CD4-positive, alpha-beta T cell treated with Interleukin-4 for 4 hours (primary cell): ENCODE measurements around the gene PTPRN2.
"Not testable (repeated sequence)": the region's sequence is repeated elsewhere in the genome, so short reads cannot be mapped to it uniquely, and the experiment has no call there.

ENCODE experiments used
- DNase-seq: peaks from one replicate; pipeline ENCODE4 v3.0.0-alpha.2; 2020

Gene PTPRN2

GRCh38 chr7:157789942-157790341 lies 797.7 kb downstream of the PTPRN2 start:
- no peak for DNase-seq

GRCh38 chr7:157789094-157789493 lies 798.5 kb downstream of the PTPRN2 start:
- no peak for DNase-seq

- DNase-seq = no peak
Observed at GRCh38 chr7:157788573-157788972, 799.0 kb downstream of the PTPRN2 start.

GRCh38 chr7:157787275-157787701 lies 800.3 kb downstream of the PTPRN2 start:
- no peak for DNase-seq

- no peak for DNase-seq
Observed at GRCh38 chr7:157786375-157787274, 801.0 kb downstream of the PTPRN2 start.

GRCh38 chr7:157785486-157786186 lies 802.0 kb downstream of the PTPRN2 start:
- no peak for DNase-seq

- DNase-seq = no peak
Observed at GRCh38 chr7:157784979-157785441, 802.6 kb downstream of the PTPRN2 start.

- no peak for DNase-seq
Observed at GRCh38 chr7:157784041-157784835, 803.4 kb downstream of the PTPRN2 start.

- DNase-seq = no peak
Observed at GRCh38 chr7:157782041-157782440, 805.6 kb downstream of the PTPRN2 start.

GRCh38 chr7:157780721-157781120 lies 806.9 kb downstream of the PTPRN2 start:
- no peak for DNase-seq

GRCh38 chr7:157780312-157780711 lies 807.3 kb downstream of the PTPRN2 start:
- no peak for DNase-seq

GRCh38 chr7:157779206-157779605 lies 808.4 kb downstream of the PTPRN2 start:
- DNase-seq = no peak

GRCh38 chr7:157777194-157777762 lies 810.3 kb downstream of the PTPRN2 start:
- DNase-seq = not testable (repeated sequence)

GRCh38 chr7:157775560-157776332 lies 811.9 kb downstream of the PTPRN2 start:
- no peak for DNase-seq

- DNase-seq = no peak
Observed at GRCh38 chr7:157775021-157775559, 812.5 kb downstream of the PTPRN2 start.

- no peak for DNase-seq
Observed at GRCh38 chr7:157774495-157774894, 813.1 kb downstream of the PTPRN2 start.

- no peak for DNase-seq
Observed at GRCh38 chr7:157773361-157773760, 814.3 kb downstream of the PTPRN2 start.

- no peak for DNase-seq
Observed at GRCh38 chr7:157772486-157773130, 815.0 kb downstream of the PTPRN2 start.

GRCh38 chr7:157771689-157772088 lies 815.9 kb downstream of the PTPRN2 start:
- DNase-seq = no peak

- no peak for DNase-seq
Observed at GRCh38 chr7:157770716-157771320, 816.8 kb downstream of the PTPRN2 start.
